ENCODE measurements around the gene SIAH3. TPM values are rescaled to one million over a fixed set of nuclear protein-coding genes. Genes with fewer than 3 reads are reported as not detected.

SIAH3 gene
- total RNA-seq, 2 donors from 2014 or later, result not detected

GRCh38 chr13:45816427-45816826 is 35.1 kb downstream of the SIAH3 start:
- no peaks in the 10 kb centered on the region for H3K27me3 ChIP-seq
- TF ChIP-seq CTCF (IDR thresholded peaks at IDR 0.05), result no peak
- H3K9ac ChIP-seq (ENCODE audit: low read depth in 2 of 2, low read length in 2 of 2), result no peak overlapping the region
- no peak overlapping the region for H3K27ac ChIP-seq
- intact Hi-C loops (cut with DNase I), result no loop called here
- no peaks in the 10 kb centered on the region for H3K36me3 ChIP-seq
- H3K9me3 ChIP-seq, result no peaks in the 10 kb centered on the region
- no peaks in the 10 kb centered on the region for H3K4me1 ChIP-seq
- DNase-seq, result no peak
- H3K4me3 ChIP-seq, result no peak overlapping the region

GRCh38 chr13:45812695-45813372 is 38.7 kb downstream of the SIAH3 start:
- H3K27me3 ChIP-seq, result no peaks in the 10 kb centered on the region

GRCh38 chr13:45811891-45812694 is 39.5 kb downstream of the SIAH3 start:
- Histone ChIP-seq H3K9me3 (no peaks in the 10 kb centered on the region), H3K27ac (no peak overlapping the region), H3K36me3 (no peaks in the 10 kb centered on the region), H3K27me3 (no peaks in the 10 kb centered on the region), H3K9ac (ENCODE audit: low read depth in 2 of 2, low read length in 2 of 2) (no peak overlapping the region), H3K4me3 (no peak overlapping the region), H3K4me1 (no peaks in the 10 kb centered on the region)
- no peak for DNase-seq
- intact Hi-C loops (cut with DNase I), result no loop called here
- TF ChIP-seq CTCF (IDR thresholded peaks at IDR 0.05), result no peak

More at GRCh38 chr13:45812695-45813372, 38.7 kb downstream of the SIAH3 start:
- DNase-seq, result no peak
- intact Hi-C loops (cut with DNase I), result no loop called here
- Histone ChIP-seq H3K4me1 (no peaks in the 10 kb centered on the region), H3K4me3 (no peak overlapping the region), H3K27ac (no peak overlapping the region), H3K9ac (ENCODE audit: low read depth in 2 of 2, low read length in 2 of 2) (no peak overlapping the region), H3K9me3 (no peaks in the 10 kb centered on the region), H3K36me3 (no peaks in the 10 kb centered on the region)
- TF ChIP-seq CTCF (IDR thresholded peaks at IDR 0.05), result no peak

- DNase-seq, result no peak
- intact Hi-C loops (cut with DNase I), result no loop called here
- Histone ChIP-seq H3K9me3 (no peaks in the 10 kb centered on the region), H3K36me3 (no peaks in the 10 kb centered on the region), H3K27me3 (no peaks in the 10 kb centered on the region), H3K4me3 (no peak overlapping the region), H3K27ac (no peak overlapping the region), H3K9ac (ENCODE audit: low read depth in 2 of 2, low read length in 2 of 2) (no peak overlapping the region), H3K4me1 (no peaks in the 10 kb centered on the region)
- no peak for TF ChIP-seq CTCF (IDR thresholded peaks at IDR 0.05)
Measured at GRCh38 chr13:45809801-45810394, 41.7 kb downstream of the SIAH3 start.

- H3K4me3 ChIP-seq, result no peak overlapping the region
- H3K27ac ChIP-seq, result no peak overlapping the region
- H3K36me3 ChIP-seq, result no peaks in the 10 kb centered on the region
- no peak for TF ChIP-seq CTCF (IDR thresholded peaks at IDR 0.05)
- H3K27me3 ChIP-seq, result no peaks in the 10 kb centered on the region
- H3K9me3 ChIP-seq, result no peaks in the 10 kb centered on the region
- no peak overlapping the region for H3K9ac ChIP-seq (ENCODE audit: low read depth in 2 of 2, low read length in 2 of 2)
- no peaks in the 10 kb centered on the region for H3K4me1 ChIP-seq
- no peak for DNase-seq
- intact Hi-C loops (cut with DNase I), result no loop called here
Measured at GRCh38 chr13:45808925-45809324, 42.6 kb downstream of the SIAH3 start.

Data from colonic mucosa (tissue), 4 donors.